ENCODE measurements around the gene TBXAS1. TPM values are rescaled to one million over a fixed set of nuclear protein-coding genes. Genes with fewer than 3 reads are reported as not detected.

Gene TBXAS1
- total RNA-seq, 4 donors from 2014 or later: 9.0 to 22.2 (median 14.6) TPM

DNA sequence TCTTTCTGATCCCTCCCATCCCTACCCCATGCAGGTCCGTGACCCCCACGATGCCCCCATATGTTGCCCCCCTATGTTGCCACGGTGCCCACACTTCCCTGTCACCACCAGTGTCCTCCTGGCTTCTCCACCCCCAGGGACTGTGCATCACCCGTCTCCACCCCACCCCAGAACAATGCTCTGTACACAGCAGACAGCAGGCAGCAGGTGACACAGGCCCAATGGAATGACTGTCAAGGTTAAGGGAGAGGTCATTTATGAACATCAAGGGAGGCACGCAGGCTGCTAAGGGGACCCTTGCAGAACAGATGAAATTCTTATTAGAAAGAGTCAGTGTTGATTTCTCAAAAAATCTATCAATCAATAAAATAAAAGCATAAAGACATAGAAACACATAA is 162.2 kb downstream of the TBXAS1 start:
- no peak for TF ChIP-seq POLR2AphosphoS5 (IDR thresholded peaks at IDR 0.05)
- TF ChIP-seq, protein P1, sequence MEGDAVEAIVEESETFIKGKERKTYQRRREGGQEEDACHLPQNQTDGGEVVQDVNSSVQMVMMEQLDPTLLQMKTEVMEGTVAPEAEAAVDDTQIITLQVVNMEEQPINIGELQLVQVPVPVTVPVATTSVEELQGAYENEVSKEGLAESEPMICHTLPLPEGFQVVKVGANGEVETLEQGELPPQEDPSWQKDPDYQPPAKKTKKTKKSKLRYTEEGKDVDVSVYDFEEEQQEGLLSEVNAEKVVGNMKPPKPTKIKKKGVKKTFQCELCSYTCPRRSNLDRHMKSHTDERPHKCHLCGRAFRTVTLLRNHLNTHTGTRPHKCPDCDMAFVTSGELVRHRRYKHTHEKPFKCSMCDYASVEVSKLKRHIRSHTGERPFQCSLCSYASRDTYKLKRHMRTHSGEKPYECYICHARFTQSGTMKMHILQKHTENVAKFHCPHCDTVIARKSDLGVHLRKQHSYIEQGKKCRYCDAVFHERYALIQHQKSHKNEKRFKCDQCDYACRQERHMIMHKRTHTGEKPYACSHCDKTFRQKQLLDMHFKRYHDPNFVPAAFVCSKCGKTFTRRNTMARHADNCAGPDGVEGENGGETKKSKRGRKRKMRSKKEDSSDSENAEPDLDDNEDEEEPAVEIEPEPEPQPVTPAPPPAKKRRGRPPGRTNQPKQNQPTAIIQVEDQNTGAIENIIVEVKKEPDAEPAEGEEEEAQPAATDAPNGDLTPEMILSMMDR (IDR thresholded peaks at IDR 0.05): no peak
- no peak for TF ChIP-seq POLR2A (IDR thresholded peaks at IDR 0.05)
- no peak for TF ChIP-seq EP300 (IDR thresholded peaks at IDR 0.05; ENCODE audit: low read depth)
- in situ Hi-C loops (cut with MboI; ENCODE audit: low pct_ligation_motif_present in 1 of 4, low pct_unique_long_range_greater_than_20kb in 1 of 4, low sequenced_read_pairs in 3 of 4): no loop called here
- intact Hi-C loops (cut with DNase I; ENCODE audit: low total_unique reads): loop anchor here (5.0 kb wide), 1 partner anchor 1456 kb away; no protein-coding TSS in a partner anchor
- H3K27ac ChIP-seq: no peak overlapping the region
- 78 to 83% methylated on average over 1 to 5 of the region's 5 CpGs for WGBS, 2 donors (ENCODE audit: low coverage in 1 of 2)
- no peaks in the 10 kb centered on the region for H3K9me3 ChIP-seq
- H3K4me1 ChIP-seq: no peaks in the 10 kb centered on the region
- no peak for DNase-seq
- no peak overlapping the region for H3K4me3 ChIP-seq
- no peaks in the 10 kb centered on the region for H3K27me3 ChIP-seq
- H3K36me3 ChIP-seq: no peaks in the 10 kb centered on the region

DNA sequence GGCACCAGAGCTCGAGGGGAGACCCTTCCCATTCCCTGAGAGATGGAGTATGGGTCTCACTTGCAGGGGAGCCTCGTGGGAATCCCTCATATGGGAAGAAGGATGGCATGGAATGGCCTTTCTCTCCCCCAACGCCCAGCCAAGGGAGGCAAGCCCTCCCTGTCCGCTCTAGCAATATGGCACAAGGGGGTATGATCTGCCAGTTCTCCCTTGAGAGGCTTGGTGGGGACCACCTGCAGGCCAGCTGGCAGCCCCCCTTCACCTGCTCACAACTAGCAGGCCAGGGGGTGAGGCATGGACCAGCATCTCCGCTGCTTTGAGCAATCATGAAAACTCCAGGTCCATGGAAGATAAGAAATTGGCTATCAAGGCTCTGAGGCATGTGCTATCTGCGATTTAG is 162.8 kb downstream of the TBXAS1 start:
- no peaks in the 10 kb centered on the region for H3K4me1 ChIP-seq
- H3K36me3 ChIP-seq: no peaks in the 10 kb centered on the region
- in situ Hi-C loops (cut with MboI; ENCODE audit: low pct_ligation_motif_present in 1 of 4, low pct_unique_long_range_greater_than_20kb in 1 of 4, low sequenced_read_pairs in 3 of 4) (no loop called here), intact Hi-C loops (cut with DNase I; ENCODE audit: low total_unique reads) (loop anchor here (5.0 kb wide), 1 partner anchor 1455 kb away; no protein-coding TSS in a partner anchor)
- DNase-seq: no peak
- H3K4me3 ChIP-seq: no peak overlapping the region
- TF ChIP-seq, protein P1 (IDR thresholded peaks at IDR 0.05): no peak
- TF ChIP-seq POLR2A (IDR thresholded peaks at IDR 0.05) (no peak), EP300 (IDR thresholded peaks at IDR 0.05; ENCODE audit: low read depth) (no peak), POLR2AphosphoS5 (IDR thresholded peaks at IDR 0.05) (no peak)
- H3K9me3 ChIP-seq: no peaks in the 10 kb centered on the region
- no peaks in the 10 kb centered on the region for H3K27me3 ChIP-seq
- no peak overlapping the region for H3K27ac ChIP-seq
- 83% methylated on average over 6 of the region's 6 CpGs; no CpG with 5 or more reads in 1 of the 2 donors for WGBS, 2 donors (ENCODE audit: low coverage in 1 of 2)

DNA sequence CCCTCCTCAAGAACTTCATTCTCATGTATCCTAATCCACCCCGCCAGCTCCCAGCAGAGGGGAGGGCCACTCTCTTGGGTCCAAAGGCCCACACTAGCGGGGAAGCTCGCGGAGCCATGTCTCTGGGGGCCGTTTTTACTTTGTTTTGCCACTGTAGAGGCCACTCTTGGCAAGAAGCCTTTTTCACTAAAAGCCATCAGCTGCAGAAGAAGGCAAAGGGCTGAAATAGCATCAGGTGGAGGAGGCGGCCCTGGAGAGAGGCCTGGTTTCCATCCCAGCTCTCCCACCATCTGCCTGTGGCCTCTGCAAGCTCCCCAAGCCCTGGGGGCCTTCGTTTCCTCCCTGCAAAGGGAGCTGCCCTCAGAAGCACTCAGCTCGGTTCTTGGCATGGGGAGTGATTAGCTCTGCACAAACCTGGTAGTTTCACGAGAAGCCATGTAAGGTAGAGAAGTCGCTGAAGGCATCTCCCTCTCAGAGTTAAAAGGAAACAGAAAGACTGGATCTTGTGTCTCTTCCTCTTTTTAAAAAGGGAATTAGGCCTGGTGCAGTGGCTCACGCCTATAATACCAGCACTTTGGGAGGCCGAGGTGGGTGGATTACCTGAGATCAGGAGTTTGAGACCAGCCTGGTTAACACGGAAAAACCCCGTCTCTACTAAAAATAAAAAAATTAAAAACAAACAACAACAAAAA is 163.4 kb downstream of the TBXAS1 start:
- intact Hi-C loops (cut with DNase I; ENCODE audit: low total_unique reads): loop anchor here (5.0 kb wide), 1 partner anchor 1455 kb away; no protein-coding TSS in a partner anchor
- Histone ChIP-seq H3K4me3 (no peak overlapping the region), H3K27ac (no peak overlapping the region), H3K4me1 (no peaks in the 10 kb centered on the region), H3K9me3 (no peaks in the 10 kb centered on the region), H3K27me3 (no peaks in the 10 kb centered on the region), H3K36me3 (no peaks in the 10 kb centered on the region)
- TF ChIP-seq EP300 (IDR thresholded peaks at IDR 0.05; ENCODE audit: low read depth): no peak
- TF ChIP-seq POLR2AphosphoS5 (IDR thresholded peaks at IDR 0.05): no peak
- TF ChIP-seq POLR2A (IDR thresholded peaks at IDR 0.05): no peak
- TF ChIP-seq, protein P1 (IDR thresholded peaks at IDR 0.05): no peak
- WGBS, 2 donors (ENCODE audit: low coverage in 1 of 2): 83 to 89% methylated on average over 9 to 14 of the region's 14 CpGs
- no peak for DNase-seq
- in situ Hi-C loops (cut with MboI; ENCODE audit: low pct_ligation_motif_present in 1 of 4, low pct_unique_long_range_greater_than_20kb in 1 of 4, low sequenced_read_pairs in 3 of 4): no loop called here

DNA sequence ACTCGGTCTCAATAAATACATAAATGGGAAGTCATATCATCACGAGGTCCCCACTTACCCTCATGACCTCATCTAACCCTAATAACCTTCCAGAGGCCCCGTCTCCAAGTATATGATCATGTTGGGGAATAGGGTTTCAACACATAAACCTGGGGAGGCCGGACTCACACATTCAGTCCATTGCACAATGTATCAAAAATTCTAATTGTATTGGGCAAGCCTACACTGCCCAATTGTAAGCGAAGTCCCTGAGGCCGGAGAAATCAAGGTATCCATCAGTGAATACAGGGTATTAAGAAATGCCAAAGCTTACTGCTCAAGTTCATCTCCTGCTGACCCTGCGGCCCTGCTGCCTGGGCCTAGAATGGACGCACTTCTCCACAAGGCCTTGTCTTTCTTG is 164.1 kb downstream of the TBXAS1 start:
- WGBS, 2 donors (ENCODE audit: low coverage in 1 of 2): 93% methylated on average over 8 of the region's 8 CpGs; no CpG with 5 or more reads in 1 of the 2 donors
- Histone ChIP-seq H3K27ac (no peak overlapping the region), H3K27me3 (no peaks in the 10 kb centered on the region), H3K36me3 (no peaks in the 10 kb centered on the region), H3K4me1 (no peaks in the 10 kb centered on the region), H3K4me3 (no peak overlapping the region), H3K9me3 (no peaks in the 10 kb centered on the region)
- no peak for TF ChIP-seq EP300 (IDR thresholded peaks at IDR 0.05; ENCODE audit: low read depth)
- no peak for TF ChIP-seq POLR2A (IDR thresholded peaks at IDR 0.05)
- in situ Hi-C loops (cut with MboI; ENCODE audit: low pct_ligation_motif_present in 1 of 4, low pct_unique_long_range_greater_than_20kb in 1 of 4, low sequenced_read_pairs in 3 of 4): no loop called here
- intact Hi-C loops (cut with DNase I; ENCODE audit: low total_unique reads): loop anchor here (5.0 kb wide), 1 partner anchor 1454 kb away; no protein-coding TSS in a partner anchor
- DNase-seq: no peak

Data from transverse colon (tissue), 4 donors.